Gastroesophageal sphincter (tissue), 4 donors: ENCODE data around the gene RAB24. TPM values are rescaled to one million over a fixed set of nuclear protein-coding genes. Genes with fewer than 3 reads are reported as not detected.

ENCODE experiments used
- ATAC-seq: fragments of 150-250 bp; one replicate; pipeline ENCODE4 v1.9.1; 2016; ENCODE audit warnings: mild to moderate bottlenecking, moderate library complexity
- H3K27ac ChIP-seq, 4 donors: fragments of 200-600 bp; sonication (generic) in 3 of 4; 1 replicate in 3 of 4; 2 replicates in 1 of 4; pipeline ENCODE4 v1.5.1; 2016 to 2019
- H3K27me3 ChIP-seq: fragments of 200-600 bp; sonication (generic); one replicate; pipeline ENCODE4 v1.5.1; 2019
- H3K36me3 ChIP-seq, 2 donors: fragments of 200-600 bp; sonication (generic); one replicate each; pipeline ENCODE4 v1.5.1; 2019; ENCODE audit warnings: control low read depth in 1 of 2
- H3K4me1 ChIP-seq, 3 donors: fragments of 200-600 bp; sonication (generic); 1 replicate in 2 of 3; 2 replicates in 1 of 3; pipeline ENCODE4 v1.5.1; 2016 to 2019; ENCODE audit warnings: control low read depth in 2 of 3
- H3K4me3 ChIP-seq, 2 donors: fragments of 200-600 bp; sonication (generic); one replicate each; pipeline ENCODE4 v1.5.1; 2019; ENCODE audit warnings: mild to moderate bottlenecking in 1 of 2, moderate library complexity in 1 of 2
- H3K9me3 ChIP-seq, 3 donors: fragments of 200-600 bp; sonication (generic); one replicate each; pipeline ENCODE4 v1.5.1; 2017 to 2019; ENCODE audit warnings: control low read depth in 2 of 3
- CTCF ChIP-seq, 4 experiments: fragments of 200-600 bp in 2 of 4; fragments of 450-650 bp in 2 of 4; sonication (generic) in 1 of 4; IDR thresholded peaks; one replicate each; pipeline ENCODE4 v1.5.1; 2017 to 2019; ENCODE audit warnings: antibody characterized with exemption in 4 of 4, mild to moderate bottlenecking in 2 of 4, moderate library complexity in 2 of 4
- EP300 ChIP-seq: sonication (generic); formaldehyde crosslinking; IDR thresholded peaks from one replicate; pipeline ENCODE4 v1.6.1; 2017; ENCODE audit warnings: antibody characterized with exemption, mild to moderate bottlenecking
- POLR2A ChIP-seq, 2 donors: fragments of 450-650 bp; IDR thresholded peaks; one replicate each; pipeline ENCODE4 v1.6.1; 2017; ENCODE audit warnings: antibody characterized with exemption in 2 of 2, mild to moderate bottlenecking in 2 of 2, moderate library complexity in 1 of 2
- POLR2AphosphoS5 ChIP-seq: sonication (generic); formaldehyde crosslinking; IDR thresholded peaks from one replicate; pipeline ENCODE4 v1.6.1; 2017; ENCODE audit warnings: antibody characterized with exemption
- whole genome bisulfite sequencing, 2 donors: methylation state at CpG; one replicate each; pipeline ENCODE4 v1.1.5; 2018; ENCODE audit warnings: low coverage in 1 of 2; 5-methylcytosine and 5-hydroxymethylcytosine counted together
- total RNA-seq, 4 donors: library from RNA; depleted of rRNA; stranded (reverse); fragments of >200 nt; gene quantifications; one replicate each; pipeline ENCODE4 v1.1.0, GENCODE V29; 2016

The RAB24 gene
- total RNA-seq, 4 donors from 2014 or later: 21.4 to 32.4 (median 24.8) TPM

DNA sequence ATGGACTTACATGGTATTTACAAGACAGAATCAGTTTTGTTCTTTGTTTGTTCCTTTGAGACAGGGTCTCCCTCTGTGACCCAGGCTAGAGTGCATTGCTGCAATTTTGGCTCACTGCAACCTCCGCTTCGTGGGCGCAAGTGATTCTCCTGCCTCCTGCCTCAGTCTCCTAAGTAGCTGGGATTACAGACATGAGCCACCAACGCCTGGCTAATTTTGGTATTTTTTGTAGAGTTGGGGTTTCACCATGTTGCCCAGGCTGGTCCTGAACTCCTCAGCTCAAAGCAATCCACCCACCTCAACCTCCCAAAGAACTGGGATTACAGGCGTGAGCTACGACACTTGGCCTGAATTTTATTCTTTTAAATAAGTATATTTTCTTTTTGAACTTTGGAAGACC, 27.6 kb downstream of the RAB24 start:
- no peak for TF ChIP-seq POLR2A (IDR thresholded peaks at IDR 0.05)
- no peak for TF ChIP-seq POLR2AphosphoS5
- TF ChIP-seq EP300: no peak
- TF ChIP-seq CTCF (IDR thresholded peaks at IDR 0.05): no peak
- no peaks in the 10 kb centered on the region for H3K4me1 ChIP-seq
- peaks cover 3 to 91% of the 10 kb centered on the region in 2 donors for H3K36me3 ChIP-seq
- WGBS, 2 donors: 90 to 91% methylated on average over 5 to 6 of the region's 6 CpGs
- H3K9me3 ChIP-seq: no peaks in the 10 kb centered on the region
- H3K27ac ChIP-seq: no peak overlapping the region
- H3K4me3 ChIP-seq: no peak overlapping the region
- ATAC-seq: no peak
- no peaks in the 10 kb centered on the region for H3K27me3 ChIP-seq

- Histone ChIP-seq H3K27ac (no peak overlapping the region), H3K36me3 (peaks cover 3 to 96% of the 10 kb centered on the region in 2 donors)
- WGBS, 2 donors: 98% methylated on average over 4 of the region's 4 CpGs
Observed at GRCh38 chr5:177271113-177271512, 32.4 kb downstream of the RAB24 start.

DNA sequence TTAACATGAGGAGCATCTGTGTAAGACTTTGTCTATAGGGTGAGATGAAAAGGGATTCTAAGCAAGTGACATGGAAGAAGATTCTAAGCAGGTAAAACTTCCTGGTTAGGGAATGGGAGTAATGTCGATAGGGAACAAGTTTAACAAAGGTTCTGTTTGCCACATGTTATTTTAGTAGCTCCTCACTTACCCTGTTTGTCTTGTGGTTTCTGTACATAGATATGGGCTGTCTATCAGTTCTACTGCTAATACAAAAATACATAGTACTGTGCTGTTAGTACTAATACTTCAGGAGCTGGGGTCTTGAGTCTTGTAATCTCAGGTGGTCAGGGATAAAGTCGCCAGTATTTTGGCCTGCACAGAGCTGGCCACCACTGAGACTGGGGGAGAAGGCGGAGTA, 32.9 kb downstream of the RAB24 start:
- 88 to 89% methylated on average over 2 to 3 of the region's 3 CpGs for WGBS, 2 donors
- no peaks in the 10 kb centered on the region for H3K9me3 ChIP-seq
- peaks cover 3 to 96% of the 10 kb centered on the region in 2 donors for H3K36me3 ChIP-seq
- no peak overlapping the region for H3K27ac ChIP-seq
- no peak overlapping the region for H3K4me3 ChIP-seq
- TF ChIP-seq CTCF (IDR thresholded peaks at IDR 0.05): no peak
- TF ChIP-seq POLR2A (IDR thresholded peaks at IDR 0.05): no peak
- H3K4me1 ChIP-seq: no peaks in the 10 kb centered on the region
- no peaks in the 10 kb centered on the region for H3K27me3 ChIP-seq
- ATAC-seq: no peak

More at GRCh38 chr5:177271113-177271512, 32.4 kb downstream of the RAB24 start:
- Histone ChIP-seq H3K4me3 (no peak overlapping the region), H3K4me1 (no peaks in the 10 kb centered on the region), H3K27me3 (no peaks in the 10 kb centered on the region), H3K9me3 (no peaks in the 10 kb centered on the region)
- no peak for ATAC-seq
- no peak for TF ChIP-seq POLR2AphosphoS5
- no peak for TF ChIP-seq POLR2A (IDR thresholded peaks at IDR 0.05)
- TF ChIP-seq CTCF (IDR thresholded peaks at IDR 0.05): no peak
- TF ChIP-seq EP300: no peak

- no peaks in the 10 kb centered on the region for H3K9me3 ChIP-seq
- no peak overlapping the region for H3K4me3 ChIP-seq
- no peak for ATAC-seq
- H3K36me3 ChIP-seq: peaks cover 3 to 94% of the 10 kb centered on the region in 2 donors
- H3K4me1 ChIP-seq: no peaks in the 10 kb centered on the region
- H3K27me3 ChIP-seq: no peaks in the 10 kb centered on the region
- 89 to 93% methylated on average over 1 to 3 of the region's 3 CpGs for WGBS, 2 donors
- TF ChIP-seq CTCF (IDR thresholded peaks at IDR 0.05) (no peak), EP300 (no peak), POLR2A (IDR thresholded peaks at IDR 0.05) (no peak), POLR2AphosphoS5 (no peak)
- H3K27ac ChIP-seq: no peak overlapping the region
Observed at GRCh38 chr5:177269976-177270375, 33.5 kb downstream of the RAB24 start.

GRCh38 chr5:177269232-177269895, 34.2 kb downstream of the RAB24 start:
- 87 to 93% methylated on average over 6 to 7 of the region's 7 CpGs for WGBS, 2 donors
- TF ChIP-seq POLR2A (IDR thresholded peaks at IDR 0.05) (no peak), CTCF (IDR thresholded peaks at IDR 0.05) (no peak)
- H3K36me3 ChIP-seq: peaks cover 3 to 88% of the 10 kb centered on the region in 2 donors
- no peak overlapping the region for H3K4me3 ChIP-seq
- no peaks in the 10 kb centered on the region for H3K9me3 ChIP-seq
- no peak for ATAC-seq
- H3K4me1 ChIP-seq: no peaks in the 10 kb centered on the region
- no peaks in the 10 kb centered on the region for H3K27me3 ChIP-seq
- H3K27ac ChIP-seq: no peak overlapping the region
